ENCODE measurements around the gene LRMDA.
"Not testable (repeated sequence)": the region's sequence is repeated elsewhere in the genome, so short reads cannot be mapped to it uniquely, and the experiment has no call there.

The LRMDA gene

DNA sequence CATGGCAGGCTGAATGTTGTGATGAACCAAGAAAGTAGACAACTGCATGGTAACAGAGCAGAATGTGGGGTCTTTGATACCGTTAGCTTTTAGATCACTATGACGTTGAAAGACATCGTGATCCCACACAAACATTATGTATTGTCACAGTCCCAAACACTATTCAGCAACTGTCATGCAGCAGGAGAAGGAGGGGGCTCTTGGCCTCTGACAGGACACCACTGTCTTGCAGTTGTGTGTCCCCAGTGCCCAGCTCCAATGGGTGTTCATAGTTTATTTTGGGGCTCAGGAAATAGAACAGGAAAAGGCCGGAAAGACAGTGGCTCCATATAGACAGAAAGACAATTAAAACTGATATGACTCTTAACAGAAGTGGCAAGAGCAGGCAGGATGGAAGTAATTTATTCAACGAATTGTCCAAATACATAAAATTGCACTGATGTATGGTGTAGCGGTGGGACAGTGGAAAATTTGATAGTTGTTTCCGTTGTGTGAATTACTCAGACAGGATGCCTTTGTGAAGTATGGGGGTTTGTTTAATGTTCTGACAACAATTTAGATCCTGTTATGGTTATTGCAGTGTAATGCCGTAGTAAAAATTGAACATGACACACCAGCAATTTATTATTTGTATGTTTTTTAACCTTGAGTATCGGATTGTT, 292.0 kb downstream of the LRMDA start:
- DNase-seq = no peak

DNA sequence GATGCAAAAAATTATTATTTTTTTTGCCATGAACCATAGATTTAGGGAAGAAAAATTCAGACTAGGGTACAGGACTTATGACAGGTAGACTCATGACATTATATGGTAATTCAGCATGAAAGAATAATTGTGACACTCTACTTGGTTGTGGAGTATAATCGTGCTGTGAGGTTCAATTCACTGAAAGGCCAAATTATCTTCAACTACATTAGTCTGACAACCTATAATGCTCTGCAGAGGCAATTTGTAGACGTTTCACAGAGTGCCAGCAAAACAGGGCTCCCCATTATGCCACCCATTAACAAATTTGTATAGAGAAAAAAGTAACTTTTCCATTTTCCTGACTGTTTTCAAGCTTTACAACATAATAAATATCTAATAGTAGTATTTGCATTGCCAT, 292.6 kb downstream of the LRMDA start:
- DNase-seq = no peak

DNA sequence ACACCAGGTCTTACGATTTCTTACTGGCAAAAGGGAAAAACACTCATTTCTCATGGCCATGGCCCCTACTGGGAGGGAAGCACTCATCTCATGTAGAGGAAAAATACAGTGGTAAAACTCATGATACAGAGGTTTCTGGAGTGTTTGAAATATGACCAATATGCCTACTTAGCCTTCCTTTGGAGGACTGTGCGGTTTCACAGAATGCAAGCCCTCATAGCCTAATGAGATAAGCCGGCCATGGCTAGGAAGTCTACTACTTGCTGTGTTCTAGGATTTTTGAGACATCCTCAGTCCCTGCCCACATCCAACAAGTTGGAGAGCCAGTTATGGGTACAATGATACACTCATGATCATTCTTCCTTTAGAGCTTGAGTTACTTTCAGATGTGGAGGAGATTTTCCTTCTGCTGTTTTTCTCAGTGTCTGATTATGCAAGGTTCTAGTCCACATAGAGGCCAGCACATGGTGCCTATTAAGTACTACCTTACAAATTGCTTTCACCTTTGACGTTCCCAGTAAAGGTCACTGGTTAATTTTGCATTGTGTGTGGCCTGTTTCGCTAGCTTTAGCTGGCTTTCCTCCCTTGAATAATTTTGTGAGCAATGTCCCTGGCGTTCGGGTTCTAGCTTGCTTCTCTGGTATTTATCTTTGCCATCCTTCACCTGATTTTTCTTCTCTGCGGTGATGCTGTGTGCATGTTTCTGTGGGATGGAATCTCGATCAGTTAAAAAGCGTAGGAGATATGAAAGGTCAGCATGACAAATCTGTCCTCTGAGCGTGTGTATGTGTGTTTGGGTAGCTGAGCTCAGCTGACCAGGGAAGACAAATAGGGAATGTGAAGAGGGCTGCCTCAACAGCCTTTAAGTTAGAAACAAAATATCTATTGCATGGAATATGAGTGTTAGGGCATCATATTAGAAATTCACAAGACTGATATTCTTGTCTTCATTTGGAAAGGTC, 295.4 kb downstream of the LRMDA start:
- no peak for DNase-seq

DNA sequence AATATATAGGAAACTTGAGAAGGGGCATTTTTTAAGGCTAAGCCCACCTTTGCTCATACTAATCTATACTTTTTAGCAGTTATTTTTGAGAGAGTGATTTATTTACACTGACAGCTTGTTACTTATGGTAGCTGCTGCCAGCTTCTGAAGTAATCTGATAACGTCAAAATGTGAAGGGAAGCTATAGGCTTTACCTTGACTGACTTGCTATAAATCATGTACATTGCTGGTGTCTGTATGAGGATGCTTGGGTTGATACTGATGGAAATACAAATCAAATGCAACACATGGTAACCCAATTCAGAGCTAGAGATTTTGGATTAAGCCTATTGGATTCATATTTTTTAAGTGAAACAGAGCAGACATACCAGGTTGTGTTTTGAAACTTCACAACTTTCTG, 299.4 kb downstream of the LRMDA start:
- DNase-seq = no peak

DNA sequence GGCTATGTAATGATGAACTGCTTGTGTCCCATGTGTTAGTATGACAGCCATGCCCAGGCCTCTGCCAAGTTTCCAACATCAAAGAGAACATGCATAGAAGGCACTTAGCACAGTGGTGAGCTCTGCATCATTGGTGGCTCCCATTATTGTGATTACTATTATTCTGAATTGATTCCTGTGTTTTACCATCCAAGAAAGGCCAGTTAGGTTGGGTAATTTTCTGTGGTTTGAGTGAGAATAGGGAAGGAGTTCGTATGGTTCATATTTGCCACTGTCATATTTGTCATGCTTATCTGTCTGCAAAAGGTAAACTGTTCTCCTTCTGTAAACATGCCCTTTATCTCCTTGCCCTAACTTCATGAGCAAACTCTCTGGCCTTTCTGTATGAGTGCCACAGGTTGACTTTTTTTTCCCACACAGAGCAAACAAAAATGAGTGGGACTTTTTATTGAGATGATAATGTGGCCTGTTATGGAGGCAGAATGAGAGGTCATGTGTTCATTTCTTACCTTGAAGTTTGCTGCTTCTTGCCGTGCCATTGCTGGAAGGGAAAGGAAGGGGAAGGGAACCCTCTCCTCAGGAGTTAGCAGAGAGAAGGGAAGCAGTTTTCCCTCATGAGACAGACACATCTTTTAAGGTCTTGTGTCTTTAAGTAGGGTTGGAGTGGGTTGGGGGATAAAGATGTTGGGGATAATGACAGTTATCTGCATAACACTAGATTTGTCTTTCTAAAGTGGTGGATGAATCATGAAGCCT, 301.9 kb downstream of the LRMDA start:
- no peak for DNase-seq

DNA sequence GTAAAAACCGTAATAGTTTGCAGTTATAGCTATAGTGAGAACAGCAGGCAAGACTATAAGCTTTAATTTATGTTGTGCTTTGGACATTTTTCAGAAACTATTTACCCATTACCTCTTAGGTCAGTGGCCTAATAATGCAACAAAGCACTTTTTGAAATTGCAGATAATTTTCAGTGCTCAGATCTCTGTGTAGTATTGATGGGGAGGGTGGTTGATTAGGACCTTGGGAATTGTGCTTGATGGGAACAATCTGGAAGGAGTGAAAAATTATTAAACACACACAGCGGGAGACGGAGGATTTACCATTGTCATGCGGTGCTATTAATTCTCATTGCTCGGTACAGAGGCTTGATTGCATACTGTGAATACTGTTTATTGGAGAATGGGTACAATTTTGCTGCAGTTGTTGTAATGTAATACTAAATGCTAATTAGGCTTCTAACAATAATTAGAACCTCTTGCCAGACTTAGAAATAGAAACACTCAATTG, 304.8 kb downstream of the LRMDA start:
- DNase-seq = no peak

DNA sequence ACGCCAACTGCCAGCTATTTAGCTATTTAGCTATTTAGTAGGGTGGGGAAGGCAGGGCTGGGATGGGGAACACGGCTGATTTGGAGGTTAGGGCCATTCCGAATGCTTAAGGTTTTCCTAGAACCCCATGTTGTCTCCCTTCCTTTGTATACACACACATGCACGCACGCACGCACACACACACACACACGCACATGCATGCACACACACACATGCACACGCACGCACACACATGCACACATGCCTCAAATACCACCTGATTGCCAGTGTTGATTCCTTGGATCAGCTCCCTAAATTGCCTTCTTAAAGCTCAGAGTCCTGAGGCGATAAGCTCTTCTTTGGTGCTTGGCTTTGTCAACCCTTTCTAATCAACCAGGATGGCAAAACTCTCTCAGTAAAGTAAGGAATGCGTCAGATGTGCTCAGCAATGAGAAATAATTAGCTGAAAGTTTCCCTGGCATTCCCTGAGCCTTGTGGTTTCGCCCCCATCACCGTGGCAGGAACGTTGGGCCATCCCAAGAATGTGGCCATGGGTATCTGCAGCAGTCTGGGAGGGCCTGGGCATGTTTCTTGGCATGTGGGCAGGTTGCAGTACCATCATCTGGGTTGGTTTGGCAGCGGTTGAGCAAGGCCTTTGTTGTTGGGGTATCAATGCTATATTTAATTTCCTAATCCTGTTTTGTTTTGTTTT, 305.6 kb downstream of the LRMDA start:
- no peak for DNase-seq

DNA sequence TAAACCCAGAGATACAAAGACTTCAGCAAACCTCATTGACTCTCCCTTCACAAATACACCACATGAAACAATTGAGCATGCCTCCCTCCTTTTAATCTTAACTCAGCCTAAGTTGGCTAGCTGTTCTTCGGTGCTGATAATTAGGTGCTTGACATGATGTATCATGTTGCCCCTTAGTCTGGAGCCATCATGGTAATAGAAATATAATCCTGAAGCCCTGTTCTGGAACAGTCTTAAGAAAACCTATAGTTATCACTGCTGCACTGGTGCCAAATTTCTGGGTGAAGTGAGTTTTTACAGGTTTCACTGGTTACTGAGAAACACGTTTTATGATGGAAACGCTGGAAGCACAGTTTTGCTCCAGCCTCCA, 306.1 kb downstream of the LRMDA start:
- DNase-seq = no peak

DNA sequence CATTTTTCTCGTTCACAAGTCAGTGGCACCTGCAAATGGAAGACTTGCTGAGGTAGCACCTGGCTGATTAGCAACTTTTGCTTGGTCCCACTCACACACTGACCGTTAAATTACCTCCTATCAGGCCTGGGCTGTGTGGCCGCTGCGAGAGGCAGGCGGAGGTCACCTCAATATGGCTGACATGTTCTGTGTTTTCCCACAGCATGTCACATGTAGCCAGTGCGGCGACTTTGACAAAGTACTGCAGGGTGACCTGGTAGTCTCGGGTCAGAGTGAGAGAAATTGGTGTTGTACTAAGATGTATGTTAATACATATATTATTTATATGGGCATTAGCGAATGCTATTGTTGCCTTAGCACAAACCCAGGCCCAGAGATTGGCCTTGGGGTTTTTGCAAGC, 307.5 kb downstream of the LRMDA start:
- DNase-seq = no peak

DNA sequence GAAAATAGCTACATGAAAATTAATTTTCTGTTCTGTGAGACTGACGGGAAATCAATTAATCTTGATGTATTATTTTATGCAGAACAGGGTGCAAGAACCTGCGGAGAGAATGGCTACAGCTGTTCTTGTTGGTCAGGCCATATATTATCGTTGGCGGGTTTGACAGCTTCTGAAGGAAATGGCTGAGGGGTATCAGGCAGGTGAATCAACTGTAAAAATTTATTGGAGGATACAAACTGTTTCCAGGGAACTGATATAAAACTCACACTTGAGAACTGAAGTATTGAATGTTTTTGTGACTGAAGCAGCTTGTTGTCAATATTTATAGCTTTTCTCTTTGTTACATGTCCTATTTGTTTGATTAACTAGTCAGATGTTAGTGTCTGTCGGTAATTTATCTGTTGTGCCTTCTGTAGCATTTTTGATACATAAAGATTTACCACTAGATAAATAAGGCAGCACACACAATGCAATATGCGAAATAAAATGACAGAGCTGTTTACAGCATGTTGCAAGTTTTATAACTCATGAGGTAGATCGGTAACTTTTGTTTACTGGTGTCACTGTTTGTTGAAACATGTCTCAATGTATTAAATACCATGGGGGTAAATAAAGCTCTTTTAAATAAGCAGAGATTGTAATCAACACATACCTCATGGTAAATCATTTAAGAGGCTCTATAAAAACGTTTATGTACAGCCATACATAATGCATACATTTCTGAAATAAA, 308.2 kb downstream of the LRMDA start:
- DNase-seq = no peak

DNA sequence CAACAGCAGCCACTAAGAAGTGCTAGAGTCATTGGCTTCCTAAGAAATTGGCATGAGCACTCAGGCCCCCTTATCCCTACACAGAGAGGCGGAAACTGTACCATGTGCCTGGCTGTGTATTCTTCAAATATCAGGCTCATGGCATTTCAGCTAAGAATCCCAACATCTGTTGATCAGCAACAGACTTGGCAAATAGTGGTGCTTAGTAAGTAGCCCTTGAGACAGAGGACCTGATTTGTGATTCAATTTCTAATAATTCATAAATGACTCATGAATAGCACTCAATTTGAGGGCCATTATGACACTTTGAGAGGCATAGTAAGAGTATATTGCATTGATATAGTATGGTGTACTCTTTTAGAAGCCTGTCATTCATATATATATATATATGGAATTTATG, 309.1 kb downstream of the LRMDA start:
- DNase-seq = no peak

DNA sequence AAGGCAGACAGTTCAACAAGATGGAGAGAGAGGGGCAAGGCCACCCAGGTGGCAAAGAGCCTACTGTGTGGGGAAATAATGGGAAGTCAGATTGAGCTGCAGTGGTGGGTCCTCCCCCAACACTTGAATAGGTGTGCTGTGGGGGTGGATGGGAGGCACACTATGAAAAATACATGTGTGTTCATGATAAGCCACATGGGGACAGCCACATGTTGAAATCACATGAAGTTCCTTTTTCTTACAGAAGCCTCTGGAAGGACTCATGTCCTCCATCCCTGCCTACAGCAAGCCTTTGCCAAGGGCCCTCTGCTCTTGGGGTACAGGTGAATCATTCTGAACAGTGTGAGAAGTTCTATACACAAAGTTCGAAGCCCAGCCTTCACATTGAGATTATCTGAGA, 310.9 kb downstream of the LRMDA start:
- no peak for DNase-seq

DNA sequence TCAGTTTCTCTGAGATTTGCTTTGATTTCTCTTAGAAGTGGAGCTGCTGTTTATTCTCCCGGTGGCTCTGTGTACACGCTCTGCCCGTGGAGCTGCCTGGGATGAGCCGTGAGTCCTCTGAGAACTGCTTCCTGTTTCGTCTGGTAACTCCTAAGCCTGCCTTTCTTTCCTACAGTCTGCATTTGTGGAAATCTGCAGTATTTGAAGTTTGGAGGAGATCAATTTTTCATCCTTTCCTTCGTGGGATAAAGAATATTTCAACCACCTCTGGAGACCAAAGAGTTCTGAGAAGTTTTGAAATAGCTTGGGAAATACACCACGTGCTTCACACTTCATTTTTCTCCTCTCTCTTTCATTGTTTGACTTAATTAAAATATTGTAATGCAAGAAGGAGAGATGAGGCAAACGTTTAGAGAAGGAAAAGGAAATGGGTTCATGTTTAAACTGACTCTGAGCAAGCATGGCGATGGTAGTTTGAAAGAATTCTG, 311.9 kb downstream of the LRMDA start:
- no peak for DNase-seq

DNA sequence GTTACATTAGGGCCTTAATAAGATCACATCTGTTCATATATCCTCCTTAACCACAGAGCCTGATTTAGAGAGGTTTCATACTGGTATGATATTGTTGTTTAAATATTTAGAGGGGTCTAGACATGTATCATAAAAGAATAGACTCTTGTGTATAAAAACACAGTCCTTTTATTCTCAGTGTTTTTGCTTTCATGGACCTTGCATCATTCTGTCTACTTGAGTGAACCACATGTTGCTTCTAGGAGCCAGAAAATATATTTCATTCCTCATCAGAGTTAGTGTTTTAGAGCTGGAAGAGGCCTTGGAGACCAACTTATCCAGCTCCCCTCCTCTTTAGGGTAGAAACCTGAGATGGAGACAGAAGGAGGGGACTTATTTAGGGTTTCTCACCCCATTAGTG, 312.8 kb downstream of the LRMDA start:
- DNase-seq = no peak

DNA sequence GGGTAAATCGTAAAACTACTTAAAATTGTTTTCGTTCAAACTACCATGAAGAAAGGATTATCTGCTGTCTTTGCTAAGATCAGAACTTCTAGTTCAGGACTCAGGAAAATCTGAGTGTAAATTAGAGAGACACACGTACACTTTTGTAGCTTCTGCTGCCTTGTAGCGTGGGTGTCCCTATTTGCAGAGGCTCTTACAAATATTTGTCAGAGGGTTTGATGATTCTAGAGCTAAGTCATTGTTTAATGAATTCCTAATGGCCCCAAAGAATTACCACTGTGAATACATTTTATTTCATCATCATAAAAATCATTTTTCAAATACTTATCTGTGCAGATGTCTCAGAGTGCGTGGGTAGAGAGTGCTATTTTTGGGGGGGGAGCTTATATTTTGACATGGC, 314.9 kb downstream of the LRMDA start:
- DNase-seq = no peak

DNA sequence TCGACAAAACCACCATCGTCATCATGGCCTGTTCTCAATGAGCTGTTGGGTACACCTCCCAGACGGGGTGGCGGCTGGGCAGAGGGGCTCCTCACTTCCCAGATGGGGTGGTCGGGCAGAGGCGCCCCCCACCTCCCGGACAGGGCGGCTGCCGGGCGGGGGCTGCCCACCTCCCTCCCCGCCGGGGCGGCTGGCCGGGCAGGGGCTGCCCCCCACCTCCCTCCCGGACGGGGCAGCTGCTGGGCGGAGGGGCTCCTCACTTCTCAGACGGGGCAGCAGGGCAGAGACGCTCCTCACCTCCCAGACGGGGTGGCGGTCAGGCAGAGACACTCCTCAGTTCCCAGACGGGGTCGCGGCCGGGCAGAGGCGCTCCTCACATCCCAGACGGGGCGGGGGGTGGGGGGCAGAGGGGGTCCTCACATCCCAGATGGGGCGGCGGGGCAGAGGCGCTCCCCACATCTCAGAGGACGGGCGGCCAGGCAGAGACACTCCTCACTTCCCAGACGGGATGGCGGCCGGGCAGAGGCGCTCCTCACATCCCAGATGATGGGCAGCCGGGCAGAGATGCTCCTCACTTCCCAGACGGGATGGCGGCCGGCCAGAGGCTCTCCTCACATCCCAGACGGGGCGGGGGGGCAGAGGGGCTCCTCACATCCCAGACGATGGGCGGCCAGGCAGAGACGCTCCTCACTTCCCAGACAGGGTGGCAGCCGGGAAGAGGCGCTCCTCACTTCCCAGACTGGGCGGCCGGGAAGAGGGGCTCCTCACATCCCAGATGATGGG, 318.9 kb downstream of the LRMDA start:
- DNase-seq = not testable (repeated sequence)

DNA sequence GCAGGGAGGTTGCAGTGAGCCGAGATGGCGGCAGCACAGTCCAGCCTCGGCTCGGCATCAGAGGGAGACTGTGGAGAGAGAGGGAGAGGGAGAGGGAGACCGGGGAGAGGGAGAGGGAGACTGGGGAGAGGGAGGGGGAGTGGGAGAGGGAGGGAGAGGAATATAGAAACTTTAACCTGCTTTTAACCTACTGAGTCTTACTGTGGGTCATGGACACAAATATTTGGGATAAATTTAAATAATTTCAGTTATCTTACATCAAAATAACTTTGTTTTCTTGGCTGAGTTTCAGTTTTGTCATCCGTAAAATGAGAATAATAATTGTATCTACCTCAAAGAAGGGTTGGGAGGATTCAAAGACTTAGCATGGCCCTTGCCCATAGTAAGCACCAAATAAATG, 319.8 kb downstream of the LRMDA start:
- DNase-seq = no peak

DNA sequence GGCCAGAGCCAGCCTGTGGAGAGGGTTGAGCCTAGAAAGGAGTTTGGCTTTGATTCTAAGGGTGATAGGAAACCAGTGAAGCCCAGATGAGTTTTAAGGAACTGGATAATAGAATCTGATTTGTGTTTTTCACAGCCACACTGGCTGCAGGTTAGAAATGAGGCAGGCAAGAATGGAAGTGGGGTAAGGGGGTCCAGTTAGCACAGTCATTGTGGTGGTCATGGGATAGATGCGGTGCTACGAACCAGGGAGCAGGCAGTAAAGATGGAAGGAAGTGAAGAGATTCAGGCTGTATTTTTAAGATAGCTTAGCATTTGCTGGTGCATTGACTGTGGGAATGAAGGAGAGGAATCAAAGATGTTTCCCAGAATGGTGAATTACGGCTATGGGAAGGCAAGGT, 322.2 kb downstream of the LRMDA start:
- no peak for DNase-seq

DNA sequence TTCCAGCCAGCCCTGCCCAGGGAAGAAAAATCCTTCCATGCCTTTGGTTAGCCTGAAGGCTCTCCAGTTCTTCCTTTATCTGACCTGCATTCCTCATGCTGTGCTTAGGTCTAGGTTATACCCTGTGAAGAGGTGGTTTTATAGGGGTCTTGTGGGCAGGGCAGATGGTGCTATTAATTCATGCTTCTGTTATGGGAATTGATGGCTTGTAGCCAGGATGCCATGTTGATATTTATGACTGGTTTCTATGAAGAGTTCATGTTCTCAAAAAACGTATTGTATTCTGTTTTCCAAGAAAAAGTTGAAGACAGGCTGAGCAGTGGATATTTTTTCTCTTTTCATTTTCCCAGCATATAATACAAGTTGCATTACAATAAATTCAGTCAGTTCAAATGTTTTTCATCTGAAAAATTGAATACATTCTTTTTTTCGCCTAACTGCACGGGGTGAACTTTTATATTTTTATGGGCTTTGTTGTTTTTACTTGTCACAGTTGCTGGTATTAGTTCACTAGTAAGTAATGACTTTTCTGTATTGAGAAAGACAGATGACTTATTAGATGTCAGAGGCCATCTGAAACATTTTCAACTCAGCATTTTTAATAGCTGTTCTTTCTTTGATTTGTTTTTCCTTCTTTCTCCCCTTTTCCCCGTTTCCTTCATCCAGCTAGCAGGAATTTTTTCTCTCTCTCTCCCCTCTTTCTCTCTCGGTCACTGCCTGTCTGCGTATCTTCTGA, 322.8 kb downstream of the LRMDA start:
- no peak for DNase-seq

DNA sequence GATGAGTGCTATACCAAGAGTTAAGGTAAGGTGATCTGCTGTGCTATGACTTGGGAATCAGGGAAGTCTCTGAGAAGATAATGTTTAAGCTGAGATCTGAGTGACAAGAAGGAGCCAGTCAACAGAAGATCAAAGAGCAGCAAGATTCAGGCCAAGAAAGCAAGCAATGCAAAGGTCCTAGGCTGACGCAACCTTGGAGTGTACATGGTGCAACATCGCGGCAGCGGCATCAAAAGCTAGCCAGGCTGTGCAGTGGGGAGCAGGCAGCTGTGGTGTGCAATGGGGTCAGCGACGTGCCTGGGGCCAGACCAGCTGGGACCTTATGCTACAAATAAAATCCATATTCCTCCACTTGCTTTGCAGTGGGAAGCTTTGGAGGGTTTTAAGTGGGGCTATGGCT, 324.1 kb downstream of the LRMDA start:
- no peak for DNase-seq

DNA sequence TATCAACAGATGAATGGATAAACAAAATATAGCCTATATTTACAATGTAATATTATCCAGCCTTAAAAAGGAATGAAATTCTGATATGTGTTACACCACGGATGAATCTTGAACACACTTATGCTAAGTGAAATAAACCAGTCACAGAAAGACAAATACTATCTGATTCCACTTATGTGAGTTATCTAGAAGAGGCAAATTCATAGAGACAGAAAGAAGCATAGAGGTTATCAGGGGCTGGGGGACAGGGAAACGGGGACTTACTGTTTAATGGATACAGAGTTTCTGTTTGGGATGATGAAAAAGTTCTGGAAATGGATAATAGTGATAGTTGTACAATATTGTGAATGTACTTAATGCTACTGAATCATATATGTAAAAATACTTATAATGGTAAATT, 329.9 kb downstream of the LRMDA start:
- no peak for DNase-seq

All from activated CD4-positive, alpha-beta T cell treated with anti-CD3 and anti-CD28 coated beads, Interleukin-2, Interleukin-6, amounts not matched to agents 100 ng/mL and 50 ng/mL, durations not matched to agents 16 hours and 8 hours (primary cell).